AG10803 (cell line): Measurements from ENCODE around the gene GCH1.
"Not testable (repeated sequence)": the region's sequence is repeated elsewhere in the genome, so short reads cannot be mapped to it uniquely, and the experiment has no call there.

Source experiments
- DNase-seq: peaks from one replicate; pipeline ENCODE4 v3.0.0; 2010; ENCODE audit warnings: low read depth
- H3K4me3 ChIP-seq: 2 replicates; pipeline ENCODE4 v1.5.1; 2011; ENCODE audit warnings: mild to moderate bottlenecking, low read length, control low read depth
- CTCF ChIP-seq: conservative IDR thresholded peaks from 2 replicates; pipeline ENCODE4 v1.5.1; 2011; ENCODE audit warnings: mild to moderate bottlenecking, low read length, control low read depth, inconsistent platforms

The GCH1 gene

GRCh38 chr14:54909817-54910558, 7.4 kb upstream of the GCH1 start:
- no peak for TF ChIP-seq CTCF
- no peak for DNase-seq

GRCh38 chr14:54908973-54909372, 6.3 kb upstream of the GCH1 start:
- not testable (repeated sequence) for DNase-seq

More at GRCh38 chr14:54909817-54910558, 7.4 kb upstream of the GCH1 start:
- no peak overlapping the region for H3K4me3 ChIP-seq

GRCh38 chr14:54908190-54908589, 5.6 kb upstream of the GCH1 start:
- no peak for DNase-seq
- no peak for TF ChIP-seq CTCF
- no peak overlapping the region for H3K4me3 ChIP-seq

More at GRCh38 chr14:54908973-54909372, 6.3 kb upstream of the GCH1 start:
- not testable (repeated sequence) for H3K4me3 ChIP-seq

- H3K4me3 ChIP-seq: no peak overlapping the region
- no peak for DNase-seq
- no peak for TF ChIP-seq CTCF
Observed at GRCh38 chr14:54906075-54906474, 3.4 kb upstream of the GCH1 start.

GRCh38 chr14:54902143-54902520, 494 bp downstream of the GCH1 start:
- DNase-seq: peak; percentile 44
- TF ChIP-seq CTCF: no peak
- peak overlapping the region; percentile 79 for H3K4me3 ChIP-seq

- DNase-seq: no peak
- no peak for TF ChIP-seq CTCF
- peak overlapping the region; percentile 79 for H3K4me3 ChIP-seq
Observed at GRCh38 chr14:54901380-54902142, 1.1 kb downstream of the GCH1 start.

- TF ChIP-seq CTCF: no peak
- H3K4me3 ChIP-seq: no peak overlapping the region
- no peak for DNase-seq
Observed at GRCh38 chr14:54899573-54899972, 3.1 kb downstream of the GCH1 start.

GRCh38 chr14:54897809-54898555, 4.6 kb downstream of the GCH1 start:
- DNase-seq, H3K4me3 ChIP-seq: not testable (repeated sequence)
